ENCODE measurements around the gene KLHL11. TPM values are rescaled to one million over a fixed set of nuclear protein-coding genes. Genes with fewer than 3 reads are reported as not detected.

KLHL11 gene
- total and polyA plus RNA-seq, 2 of the 8 experiments (the other 6 are each of a cell fraction or from before 2014, with no cell fraction given): 4.2 to 13.7 TPM

DNA sequence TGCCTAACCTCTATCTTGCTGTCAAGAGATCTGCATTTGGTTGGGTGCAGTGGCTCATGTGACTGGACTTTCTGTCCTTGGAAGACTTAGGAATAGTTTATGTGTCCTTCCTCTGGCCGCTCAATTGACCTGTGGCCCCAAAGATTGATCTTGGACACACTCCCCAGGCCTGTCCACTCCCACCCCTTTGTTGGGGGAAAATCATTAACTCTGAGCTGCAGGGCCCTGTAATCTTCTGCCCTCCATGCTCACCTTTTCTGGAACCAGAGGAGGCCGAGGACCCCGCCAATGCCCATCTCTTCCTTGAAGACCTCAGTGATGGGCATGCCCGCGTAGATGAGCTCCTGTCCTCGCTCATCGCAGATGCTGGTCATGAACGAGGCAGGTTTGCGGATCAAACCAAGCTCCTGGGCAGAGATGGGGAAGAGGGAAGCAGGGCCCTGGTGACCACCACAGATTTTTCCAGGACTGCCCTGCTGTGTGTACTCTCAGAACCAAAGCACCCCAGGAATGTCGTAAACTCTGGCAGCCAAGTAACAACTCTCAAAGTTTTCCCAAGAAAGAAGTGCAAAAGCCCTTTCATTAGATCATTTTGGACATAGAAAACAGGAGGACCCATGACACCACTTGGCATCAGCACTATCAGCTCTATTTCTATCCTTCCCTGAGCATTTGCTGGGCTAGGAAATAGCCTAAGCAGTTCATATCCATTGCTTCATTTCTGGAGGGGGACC is 8.5 kb upstream of the KLHL11 start:
- FAIRE-seq (no peak), DNase-seq (ENCODE audit: low read depth in 1 of 2, low spot score in 2 of 2) (no peak)
- Histone ChIP-seq H3K79me2 (ENCODE audit: control insufficient read depth in 1 of 2, insufficient read depth in 2 of 2, low read length in 2 of 2) (no peaks in the 10 kb centered on the region), H3K23me2 (ENCODE audit: low read depth, low read length) (no peaks in the 10 kb centered on the region), H2BK5ac (ENCODE audit: low read depth, low read length) (no peak overlapping the region), H2AK5ac (ENCODE audit: low read depth, low read length) (no peak overlapping the region), H3K27me3 (replicated peaks in 1 of 4; ENCODE audit: control insufficient read depth in 3 of 4, extremely low read depth in 1 of 4, insufficient read depth in 3 of 4, low read length in 3 of 4) (no peaks in the 10 kb centered on the region; a peak in 1 of 7 replicates), H3K56ac (replicated peaks; ENCODE audit: insufficient read length, low read depth, low read length) (no peak overlapping the region), H3K4me2 (ENCODE audit: insufficient read depth in 1 of 2, low read depth in 2 of 2, low read length in 2 of 2) (no peak overlapping the region), H4K5ac (ENCODE audit: insufficient read length, low read depth, low read length) (no peak overlapping the region), H3K14ac (ENCODE audit: insufficient read length) (no peak overlapping the region), H3K4me1 (replicated peaks in 1 of 4; ENCODE audit: control insufficient read depth in 3 of 4, insufficient read depth in 4 of 4, low read length in 3 of 4) (no peaks in the 10 kb centered on the region), H2BK20ac (ENCODE audit: low read length) (no peak overlapping the region), H4K91ac (replicated peaks; ENCODE audit: insufficient read length, low read length) (no peak overlapping the region), H2BK120ac (replicated peaks; ENCODE audit: low read depth, low read length) (no peak overlapping the region), H3K4me3 (ENCODE audit: extremely low read depth in 1 of 4, insufficient read depth in 2 of 4, low read depth in 3 of 4, low read length in 4 of 4) (no peak overlapping the region), H3K9me3 (ENCODE audit: insufficient read depth in 2 of 2, low read depth in 1 of 2, low read length in 1 of 2) (peaks cover 0 to 3% of the 10 kb centered on the region in 2 experiments; a peak in 1 of 4 replicates), H3K18ac (ENCODE audit: extremely low read depth, low read length) (no peak overlapping the region), H2BK15ac (ENCODE audit: low read length) (no peak overlapping the region), H3K23ac (ENCODE audit: insufficient read length) (no peak overlapping the region), H3K79me1 (ENCODE audit: low read depth, low read length) (no peaks in the 10 kb centered on the region; the same call in 1 of the 2 replicates), H3K4ac (replicated peaks; ENCODE audit: insufficient read length, low read depth, low read length) (no peak overlapping the region), H3K36me3 (ENCODE audit: control insufficient read depth in 2 of 4, insufficient read depth in 4 of 4, low read length in 3 of 4) (peaks cover 48 to 87% (median 74%) of the 10 kb centered on the region in 4 experiments), H3K27ac (ENCODE audit: low read depth, low read length) (no peak overlapping the region), H4K20me1 (replicated peaks in 1 of 2; ENCODE audit: control insufficient read depth in 1 of 2, insufficient read depth in 2 of 2, low read length in 2 of 2) (peaks cover 0 to 9% of the 10 kb centered on the region in 2 experiments), H4K8ac (ENCODE audit: extremely low read depth, insufficient read depth, low read length) (no peak overlapping the region), H3K9ac (replicated peaks in 1 of 4; ENCODE audit: extremely low read depth in 1 of 4, low read depth in 3 of 4, low read length in 3 of 4) (no peak overlapping the region), H2BK12ac (ENCODE audit: low read depth, low read length) (no peak overlapping the region), H2AFZ (ENCODE audit: low read length) (no peak overlapping the region)
- WGBS, 2 experiments (ENCODE audit: extremely low coverage in 1 of 2, insufficient coverage in 1 of 2, insufficient read length in 1 of 2, insufficient replicate concordance in 2 of 2, low coverage in 1 of 2, low lambda C conversion rate in 2 of 2, missing lambda C conversion rate in 1 of 2): 96% methylated on average over 10 of the region's 10 CpGs; no CpG with 5 or more reads in 1 of the 2 experiments
- CTCF ChIA-PET (ENCODE audit: partially characterized antibody): interaction anchor here (1.1 to 1.8 kb wide), 5 partner anchors 16 to 183 kb away, joined by 3 to 4 read pairs (median 3); no protein-coding TSS in a partner anchor
- TF ChIP-seq NRF1 (IDR thresholded peaks at IDR 0.05; ENCODE audit: low read depth, low read length): no peak
- TF ChIP-seq, protein P1, sequence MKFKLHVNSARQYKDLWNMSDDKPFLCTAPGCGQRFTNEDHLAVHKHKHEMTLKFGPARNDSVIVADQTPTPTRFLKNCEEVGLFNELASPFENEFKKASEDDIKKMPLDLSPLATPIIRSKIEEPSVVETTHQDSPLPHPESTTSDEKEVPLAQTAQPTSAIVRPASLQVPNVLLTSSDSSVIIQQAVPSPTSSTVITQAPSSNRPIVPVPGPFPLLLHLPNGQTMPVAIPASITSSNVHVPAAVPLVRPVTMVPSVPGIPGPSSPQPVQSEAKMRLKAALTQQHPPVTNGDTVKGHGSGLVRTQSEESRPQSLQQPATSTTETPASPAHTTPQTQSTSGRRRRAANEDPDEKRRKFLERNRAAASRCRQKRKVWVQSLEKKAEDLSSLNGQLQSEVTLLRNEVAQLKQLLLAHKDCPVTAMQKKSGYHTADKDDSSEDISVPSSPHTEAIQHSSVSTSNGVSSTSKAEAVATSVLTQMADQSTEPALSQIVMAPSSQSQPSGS (IDR thresholded peaks at IDR 0.05; ENCODE audit: low read length): no peak
- POLR2A ChIA-PET (ENCODE audit: partially characterized antibody): interaction anchor here (0.6 to 3.2 kb wide), 8 partner anchors 9 to 132 kb away, joined by 3 to 12 read pairs (median 3); partner anchors contain the start of gene KLHL11

All from H1 (cell line).